Osteoblast (primary cell): ENCODE data around the gene PBX4. TPM values are rescaled to one million over a fixed set of nuclear protein-coding genes. Genes with fewer than 3 reads are reported as not detected.

ENCODE experiments used
- DNase-seq: peaks from one replicate; pipeline ENCODE4 v3.0.0; 2011; ENCODE audit warnings: low spot score, mixed read lengths; ENCODE audit not compliant: insufficient read length; ENCODE audit errors: missing footprints
- H2AFZ ChIP-seq: 2 replicates; pipeline ENCODE4 v1.6.0; 2011; ENCODE audit warnings: mild to moderate bottlenecking, low read length
- H3K27ac ChIP-seq: 2 replicates; pipeline ENCODE4 v1.5.1; 2011; ENCODE audit warnings: mild to moderate bottlenecking, low read depth, low read length, moderate library complexity
- H3K27me3 ChIP-seq: 2 replicates; pipeline ENCODE4 v1.6.0; 2012; ENCODE audit warnings: mild to moderate bottlenecking, control low read depth, inconsistent platforms, low read length, moderate library complexity; ENCODE audit not compliant: insufficient read depth
- H3K36me3 ChIP-seq: 2 replicates; pipeline ENCODE4 v1.5.1; 2011; ENCODE audit warnings: mild to moderate bottlenecking, low read length, control low read depth, moderate library complexity; ENCODE audit not compliant: insufficient read depth
- H3K4me1 ChIP-seq: 2 replicates; pipeline ENCODE4 v1.5.1; 2011; ENCODE audit warnings: mild to moderate bottlenecking, low read length, control low read depth, moderate library complexity; ENCODE audit not compliant: insufficient read depth
- H3K4me2 ChIP-seq: 2 replicates; pipeline ENCODE4 v1.6.0; 2011; ENCODE audit warnings: mild to moderate bottlenecking, low read length; ENCODE audit not compliant: insufficient read depth
- H3K4me3 ChIP-seq: fragments of 200-600 bp; sonication (generic); 3 replicates; pipeline ENCODE4 v1.5.1; 2012; ENCODE audit warnings: mild to moderate bottlenecking, low read length, inconsistent platforms; ENCODE audit not compliant: insufficient read depth
- H3K79me2 ChIP-seq: 2 replicates; pipeline ENCODE4 v1.6.0; 2012; ENCODE audit warnings: mild to moderate bottlenecking, low read length, control low read depth, inconsistent platforms; ENCODE audit not compliant: insufficient read depth
- H3K9me3 ChIP-seq: 2 replicates; pipeline ENCODE4 v1.5.1; 2011; ENCODE audit warnings: low read depth, low read length, control low read depth
- H4K20me1 ChIP-seq: 2 replicates; pipeline ENCODE4 v1.6.0; 2012; ENCODE audit warnings: mild to moderate bottlenecking, low read length, control low read depth; ENCODE audit not compliant: insufficient read depth
- CTCF ChIP-seq: IDR thresholded peaks from 2 replicates; pipeline ENCODE4 v1.5.1; 2011; ENCODE audit warnings: mild to moderate bottlenecking, low read depth, low read length, moderate library complexity; ENCODE audit errors: extremely low read depth
- total RNA-seq: library from RNA; depleted of rRNA; stranded (reverse); fragments of >200 nt; gene quantifications from 2 replicates; pipeline ENCODE4 v1.2.3, GENCODE V29; 2012

PBX4 gene
- total RNA-seq, 1 donor = 0.36 TPM

- H3K4me1 ChIP-seq = no peaks in the 10 kb centered on the region
- TF ChIP-seq CTCF = no peak
- H3K4me3 ChIP-seq = no peak overlapping the region
- no peaks in the 10 kb centered on the region for H3K27me3 ChIP-seq
- no peaks in the 10 kb centered on the region for H3K79me2 ChIP-seq
- H3K9me3 ChIP-seq = no peaks in the 10 kb centered on the region
- H2AFZ ChIP-seq = no peak overlapping the region
- H3K27ac ChIP-seq = no peak overlapping the region
- no peaks in the 10 kb centered on the region for H4K20me1 ChIP-seq
- H3K4me2 ChIP-seq = no peak overlapping the region
- peak; percentile 46 for DNase-seq
- H3K36me3 ChIP-seq = no peaks in the 10 kb centered on the region
These were observed 40.2 kb downstream of the PBX4 start for GRCh38 chr19:19578252-19578651.

DNA sequence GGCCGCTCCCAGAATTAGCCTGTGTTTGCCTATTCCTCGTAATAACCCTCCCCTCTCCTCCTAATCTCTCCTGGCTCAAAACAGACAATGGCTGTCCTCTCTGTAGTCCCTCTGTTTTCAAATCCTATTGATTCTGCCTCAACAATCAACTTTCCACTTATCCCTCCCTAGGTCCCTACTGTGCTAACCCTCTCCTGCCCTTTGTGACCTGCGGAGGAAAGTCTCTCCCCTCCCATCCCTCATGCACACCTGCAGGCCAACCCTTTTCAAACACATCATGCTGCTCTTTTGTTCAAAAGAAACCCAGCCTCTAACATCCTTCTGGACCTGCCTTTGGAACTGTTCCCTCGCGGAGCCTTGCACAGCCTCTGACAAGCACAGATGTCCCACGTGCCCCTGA is 43.1 kb downstream of the PBX4 start:
- H3K36me3 ChIP-seq = no peaks in the 10 kb centered on the region
- no peaks in the 10 kb centered on the region for H4K20me1 ChIP-seq
- H3K4me3 ChIP-seq = no peak overlapping the region
- no peak overlapping the region for H3K27ac ChIP-seq
- H3K4me1 ChIP-seq = no peaks in the 10 kb centered on the region
- no peaks in the 10 kb centered on the region for H3K9me3 ChIP-seq
- H3K4me2 ChIP-seq = no peak overlapping the region
- H3K27me3 ChIP-seq = no peaks in the 10 kb centered on the region
- no peak overlapping the region for H2AFZ ChIP-seq
- TF ChIP-seq CTCF = no peak
- H3K79me2 ChIP-seq = no peaks in the 10 kb centered on the region
- DNase-seq = peak; percentile 9

- DNase-seq = peak; percentile 62
- Histone ChIP-seq H3K27me3 (no peaks in the 10 kb centered on the region), H3K36me3 (no peaks in the 10 kb centered on the region), H3K4me2 (no peak overlapping the region), H3K4me1 (peaks cover 9% of the 10 kb centered on the region), H3K27ac (no peak overlapping the region), H3K9me3 (no peaks in the 10 kb centered on the region), H3K4me3 (no peak overlapping the region), H3K79me2 (no peaks in the 10 kb centered on the region), H4K20me1 (no peaks in the 10 kb centered on the region), H2AFZ (no peak overlapping the region)
- TF ChIP-seq CTCF = no peak
These were observed 47.3 kb downstream of the PBX4 start for GRCh38 chr19:19571071-19571786.

- peak; percentile 21 for DNase-seq
- peaks cover 12% of the 10 kb centered on the region for H3K4me1 ChIP-seq
- no peaks in the 10 kb centered on the region for H3K36me3 ChIP-seq
- no peak overlapping the region for H2AFZ ChIP-seq
- no peaks in the 10 kb centered on the region for H4K20me1 ChIP-seq
- no peaks in the 10 kb centered on the region for H3K27me3 ChIP-seq
- no peak for TF ChIP-seq CTCF
- H3K4me3 ChIP-seq = no peak overlapping the region
- H3K27ac ChIP-seq = no peak overlapping the region
- no peaks in the 10 kb centered on the region for H3K79me2 ChIP-seq
- no peak overlapping the region for H3K4me2 ChIP-seq
- no peaks in the 10 kb centered on the region for H3K9me3 ChIP-seq
These were observed 47.9 kb downstream of the PBX4 start for GRCh38 chr19:19570571-19570970.
